Parathyroid adenoma (tissue), 2 donors: ENCODE results near the gene CEP135.
A peak's percentile ranks its signal among the peaks of the same experiment; 100 is the strongest.

ENCODE experiments used
- H2AFZ ChIP-seq: fragments of 300-600 bp; sonication (generic); one replicate; pipeline ENCODE4 v1.7.0; 2017; ENCODE audit warnings: antibody characterized with exemption, mild to moderate bottlenecking
- H3K27ac ChIP-seq: fragments of 300-600 bp; sonication (generic); one replicate; pipeline ENCODE4 v1.7.0; 2017
- H3K27me3 ChIP-seq: fragments of 300-600 bp; sonication (generic); one replicate; pipeline ENCODE4 v1.7.0; 2017; ENCODE audit warnings: low read length; ENCODE audit not compliant: control insufficient read depth, insufficient read depth
- H3K36me3 ChIP-seq: fragments of 300-600 bp; sonication (generic); one replicate; pipeline ENCODE4 v1.7.0; 2017; ENCODE audit warnings: low read length; ENCODE audit not compliant: control insufficient read depth, insufficient read depth
- H3K4me1 ChIP-seq: fragments of 300-600 bp; sonication (generic); one replicate; pipeline ENCODE4 v1.7.0; 2017; ENCODE audit warnings: control low read depth
- H3K4me2 ChIP-seq: fragments of 300-600 bp; sonication (generic); one replicate; pipeline ENCODE4 v1.7.0; 2017; ENCODE audit warnings: low read length
- H3K4me3 ChIP-seq: fragments of 300-600 bp; sonication (generic); one replicate; pipeline ENCODE4 v1.7.0; 2017; ENCODE audit warnings: low read depth, low read length
- H3K79me2 ChIP-seq: fragments of 300-600 bp; sonication (generic); one replicate; pipeline ENCODE4 v1.7.0; 2017; ENCODE audit warnings: control low read depth
- H3K9ac ChIP-seq: fragments of 300-600 bp; sonication (generic); one replicate; pipeline ENCODE4 v1.7.0; 2017; ENCODE audit warnings: mild to moderate bottlenecking
- H3K9me3 ChIP-seq: fragments of 300-600 bp; sonication (generic); one replicate; pipeline ENCODE4 v1.7.0; 2017; ENCODE audit warnings: low read length; ENCODE audit not compliant: control insufficient read depth
- TF ChIP-seq, protein P1 (sequence below): fragments of 300-600 bp; sonication (generic); IDR thresholded peaks from one replicate; pipeline ENCODE4 v1.7.0; 2017; ENCODE audit warnings: antibody characterized with exemption, mild to moderate bottlenecking
- donor health status: primary hyperparathyroidism.

CEP135 gene

DNA sequence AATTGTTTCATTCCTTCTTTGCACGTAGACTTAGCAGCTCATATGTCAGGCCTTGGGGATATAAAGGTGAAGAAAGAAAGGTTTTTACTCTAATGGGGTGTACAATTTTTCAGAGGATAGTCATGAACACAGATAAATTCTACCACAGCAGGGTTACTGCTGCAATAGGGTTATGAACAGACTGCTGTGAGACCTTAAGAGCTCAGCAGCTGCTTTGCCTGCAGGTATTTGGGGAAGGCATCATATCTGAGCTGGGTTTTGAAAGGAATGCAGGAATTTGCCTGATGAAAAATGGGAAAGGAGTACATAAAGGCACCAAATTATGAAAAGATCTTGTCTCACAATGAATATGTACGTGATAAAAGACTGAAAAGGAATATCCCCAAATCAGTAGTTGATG lies 128.9 kb downstream of the CEP135 start:
- Histone ChIP-seq H2AFZ (no peak overlapping the region), H3K4me2 (no peak overlapping the region), H3K9ac (no peak overlapping the region), H3K27ac (no peak overlapping the region), H3K4me3 (no peak overlapping the region), H3K36me3 (no peaks in the 10 kb centered on the region), H3K79me2 (no peaks in the 10 kb centered on the region), H3K27me3 (no peaks in the 10 kb centered on the region), H3K4me1 (no peaks in the 10 kb centered on the region), H3K9me3 (no peaks in the 10 kb centered on the region)
- TF ChIP-seq, protein P1, sequence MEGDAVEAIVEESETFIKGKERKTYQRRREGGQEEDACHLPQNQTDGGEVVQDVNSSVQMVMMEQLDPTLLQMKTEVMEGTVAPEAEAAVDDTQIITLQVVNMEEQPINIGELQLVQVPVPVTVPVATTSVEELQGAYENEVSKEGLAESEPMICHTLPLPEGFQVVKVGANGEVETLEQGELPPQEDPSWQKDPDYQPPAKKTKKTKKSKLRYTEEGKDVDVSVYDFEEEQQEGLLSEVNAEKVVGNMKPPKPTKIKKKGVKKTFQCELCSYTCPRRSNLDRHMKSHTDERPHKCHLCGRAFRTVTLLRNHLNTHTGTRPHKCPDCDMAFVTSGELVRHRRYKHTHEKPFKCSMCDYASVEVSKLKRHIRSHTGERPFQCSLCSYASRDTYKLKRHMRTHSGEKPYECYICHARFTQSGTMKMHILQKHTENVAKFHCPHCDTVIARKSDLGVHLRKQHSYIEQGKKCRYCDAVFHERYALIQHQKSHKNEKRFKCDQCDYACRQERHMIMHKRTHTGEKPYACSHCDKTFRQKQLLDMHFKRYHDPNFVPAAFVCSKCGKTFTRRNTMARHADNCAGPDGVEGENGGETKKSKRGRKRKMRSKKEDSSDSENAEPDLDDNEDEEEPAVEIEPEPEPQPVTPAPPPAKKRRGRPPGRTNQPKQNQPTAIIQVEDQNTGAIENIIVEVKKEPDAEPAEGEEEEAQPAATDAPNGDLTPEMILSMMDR: no peak

DNA sequence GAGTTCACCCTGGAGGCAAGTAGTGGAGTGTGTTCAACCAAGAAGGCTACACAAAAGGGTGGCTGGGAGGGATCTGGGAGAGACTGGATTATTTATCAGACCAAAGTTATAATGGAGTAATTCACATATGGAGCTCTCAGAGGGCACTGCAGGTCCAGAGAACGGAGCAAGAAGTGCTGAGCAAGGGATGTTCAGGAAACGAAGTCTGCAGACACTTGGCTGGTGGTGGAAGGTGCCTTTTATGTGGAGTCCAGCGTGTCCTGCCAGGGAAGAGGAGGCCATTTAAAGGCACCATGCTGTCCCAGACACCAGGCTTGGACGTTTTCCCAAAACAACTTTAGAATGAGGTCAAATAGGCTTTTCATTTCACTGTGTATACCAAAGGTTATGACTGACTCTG lies 130.1 kb downstream of the CEP135 start:
- H2AFZ ChIP-seq: peak overlapping the region; percentile 22
- H3K4me1 ChIP-seq: no peaks in the 10 kb centered on the region
- H3K79me2 ChIP-seq: no peaks in the 10 kb centered on the region
- no peak overlapping the region for H3K4me2 ChIP-seq
- no peaks in the 10 kb centered on the region for H3K36me3 ChIP-seq
- no peak overlapping the region for H3K27ac ChIP-seq
- H3K9me3 ChIP-seq: no peaks in the 10 kb centered on the region
- H3K4me3 ChIP-seq: no peak overlapping the region
- TF ChIP-seq, protein P1: no peak
- H3K27me3 ChIP-seq: no peaks in the 10 kb centered on the region
- H3K9ac ChIP-seq: no peak overlapping the region

DNA sequence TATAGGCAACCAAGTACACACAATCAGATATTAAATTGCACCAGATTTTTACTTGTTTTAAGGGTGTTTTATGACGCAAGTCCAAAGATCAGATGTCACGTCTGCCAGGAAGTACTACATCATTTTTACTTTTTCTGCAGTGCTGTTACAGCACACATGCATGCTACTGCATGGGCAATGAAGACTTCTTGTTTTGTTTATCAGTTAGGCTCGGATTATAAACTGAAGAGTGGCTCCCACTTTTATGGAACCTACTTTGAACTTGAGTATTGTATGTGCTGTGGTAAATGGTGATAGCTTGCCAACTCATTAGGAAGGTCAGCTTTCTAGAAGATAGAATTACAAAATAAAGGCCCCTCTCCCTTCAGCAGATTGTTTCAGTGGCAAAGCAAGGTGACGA lies 131.6 kb downstream of the CEP135 start:
- Histone ChIP-seq H3K79me2 (no peaks in the 10 kb centered on the region), H3K27ac (no peak overlapping the region), H2AFZ (no peak overlapping the region), H3K9ac (no peak overlapping the region), H3K36me3 (no peaks in the 10 kb centered on the region), H3K4me1 (peaks cover 2% of the 10 kb centered on the region), H3K9me3 (no peaks in the 10 kb centered on the region), H3K4me2 (no peak overlapping the region), H3K4me3 (no peak overlapping the region), H3K27me3 (no peaks in the 10 kb centered on the region)
- TF ChIP-seq, protein P1: no peak

DNA sequence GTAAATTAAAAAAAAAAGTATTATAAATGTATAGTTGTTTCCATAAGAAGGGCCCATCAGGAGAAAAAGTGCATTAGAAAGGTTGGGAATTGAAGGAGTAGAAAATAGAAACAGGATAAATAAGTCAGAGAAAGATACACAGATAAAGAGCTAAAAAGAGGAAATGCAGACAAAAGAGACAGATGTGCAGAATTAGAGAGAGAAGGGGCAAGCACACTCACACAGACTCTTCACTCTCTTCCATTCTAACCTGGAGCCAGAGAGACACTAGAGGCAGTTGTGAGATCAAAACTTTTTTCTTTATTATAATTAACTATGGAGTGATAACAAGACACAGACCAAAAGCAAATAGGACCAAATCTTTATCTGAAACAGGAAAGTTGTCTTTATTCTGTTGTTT lies 134.1 kb downstream of the CEP135 start:
- TF ChIP-seq, protein P1: no peak
- H3K4me1 ChIP-seq: peaks cover 2% of the 10 kb centered on the region
- H3K79me2 ChIP-seq: no peaks in the 10 kb centered on the region
- H3K27me3 ChIP-seq: no peaks in the 10 kb centered on the region
- H3K4me3 ChIP-seq: no peak overlapping the region
- no peak overlapping the region for H3K27ac ChIP-seq
- no peak overlapping the region for H2AFZ ChIP-seq
- no peaks in the 10 kb centered on the region for H3K36me3 ChIP-seq
- no peak overlapping the region for H3K4me2 ChIP-seq
- H3K9me3 ChIP-seq: no peaks in the 10 kb centered on the region
- no peak overlapping the region for H3K9ac ChIP-seq
